ENCODE measurements around the gene SPRR2G.
"Not testable (repeated sequence)": the region's sequence is repeated elsewhere in the genome, so short reads cannot be mapped to it uniquely, and the experiment has no call there.

SPRR2G gene

GRCh38 chr1:153150846-153151245 lies at the start of gene SPRR2G:
TSS of gene SPRR2G (minus strand) at chr1:153150890. CDS start at chr1:153150110, 780 bp downstream.
- DNase-seq, result no peak

- no peak for DNase-seq
Measured at GRCh38 chr1:153195216-153195615, 44.5 kb upstream of the SPRR2G start.

GRCh38 chr1:153194331-153195050 lies 43.8 kb upstream of the SPRR2G start:
- DNase-seq, result no peak

- DNase-seq, result no peak
Measured at GRCh38 chr1:153192697-153193096, 42.0 kb upstream of the SPRR2G start.

- no peak for DNase-seq
Measured at GRCh38 chr1:153190373-153190772, 39.7 kb upstream of the SPRR2G start.

- DNase-seq, result not testable (repeated sequence)
Measured at GRCh38 chr1:153188301-153188700, 37.6 kb upstream of the SPRR2G start.

- no peak for DNase-seq
Measured at GRCh38 chr1:153180556-153180955, 29.9 kb upstream of the SPRR2G start.

GRCh38 chr1:153178922-153179321 lies 28.2 kb upstream of the SPRR2G start:
- DNase-seq, result no peak

GRCh38 chr1:153174624-153175023 lies 23.9 kb upstream of the SPRR2G start:
- DNase-seq, result no peak

- no peak for DNase-seq
Measured at GRCh38 chr1:153168686-153169085, 18.0 kb upstream of the SPRR2G start.

- no peak for DNase-seq
Measured at GRCh38 chr1:153155541-153155940, 4.9 kb upstream of the SPRR2G start.

GRCh38 chr1:153152481-153152880 lies 1.8 kb upstream of the SPRR2G start:
- no peak for DNase-seq

- no peak for DNase-seq
Measured at GRCh38 chr1:153141377-153141776, 9.3 kb downstream of the SPRR2G start.

- no peak for DNase-seq
Measured at GRCh38 chr1:153140484-153140883, 10.2 kb downstream of the SPRR2G start.

GRCh38 chr1:153133743-153134142 lies 16.9 kb downstream of the SPRR2G start:
- no peak for DNase-seq

- no peak for DNase-seq
Measured at GRCh38 chr1:153133267-153133666, 17.4 kb downstream of the SPRR2G start.

- DNase-seq, result not testable (repeated sequence)
Measured at GRCh38 chr1:153128688-153129087, 22.0 kb downstream of the SPRR2G start.

- DNase-seq, result no peak
Measured at GRCh38 chr1:153127296-153127695, 23.4 kb downstream of the SPRR2G start.

GRCh38 chr1:153125536-153125935 lies 25.2 kb downstream of the SPRR2G start:
- DNase-seq, result no peak

- not testable (repeated sequence) for DNase-seq
Measured at GRCh38 chr1:153123793-153124192, 26.9 kb downstream of the SPRR2G start.

- no peak for DNase-seq
Measured at GRCh38 chr1:153122831-153123421, 27.8 kb downstream of the SPRR2G start.

GRCh38 chr1:153120945-153121344 lies 29.7 kb downstream of the SPRR2G start:
- no peak for DNase-seq

GRCh38 chr1:153119491-153119971 lies 31.2 kb downstream of the SPRR2G start:
- no peak for DNase-seq

GRCh38 chr1:153115264-153115663 lies 35.4 kb downstream of the SPRR2G start:
- DNase-seq, result not testable (repeated sequence)

- DNase-seq, result no peak
Measured at GRCh38 chr1:153113416-153113815, 37.3 kb downstream of the SPRR2G start, which contains the start of gene SPRR2F. TSS of gene SPRR2F (minus strand) at chr1:153113516. CDS start at chr1:153112733, 783 bp downstream.
